ENCODE results near the gene ZC3H18.

Gene ZC3H18

DNA sequence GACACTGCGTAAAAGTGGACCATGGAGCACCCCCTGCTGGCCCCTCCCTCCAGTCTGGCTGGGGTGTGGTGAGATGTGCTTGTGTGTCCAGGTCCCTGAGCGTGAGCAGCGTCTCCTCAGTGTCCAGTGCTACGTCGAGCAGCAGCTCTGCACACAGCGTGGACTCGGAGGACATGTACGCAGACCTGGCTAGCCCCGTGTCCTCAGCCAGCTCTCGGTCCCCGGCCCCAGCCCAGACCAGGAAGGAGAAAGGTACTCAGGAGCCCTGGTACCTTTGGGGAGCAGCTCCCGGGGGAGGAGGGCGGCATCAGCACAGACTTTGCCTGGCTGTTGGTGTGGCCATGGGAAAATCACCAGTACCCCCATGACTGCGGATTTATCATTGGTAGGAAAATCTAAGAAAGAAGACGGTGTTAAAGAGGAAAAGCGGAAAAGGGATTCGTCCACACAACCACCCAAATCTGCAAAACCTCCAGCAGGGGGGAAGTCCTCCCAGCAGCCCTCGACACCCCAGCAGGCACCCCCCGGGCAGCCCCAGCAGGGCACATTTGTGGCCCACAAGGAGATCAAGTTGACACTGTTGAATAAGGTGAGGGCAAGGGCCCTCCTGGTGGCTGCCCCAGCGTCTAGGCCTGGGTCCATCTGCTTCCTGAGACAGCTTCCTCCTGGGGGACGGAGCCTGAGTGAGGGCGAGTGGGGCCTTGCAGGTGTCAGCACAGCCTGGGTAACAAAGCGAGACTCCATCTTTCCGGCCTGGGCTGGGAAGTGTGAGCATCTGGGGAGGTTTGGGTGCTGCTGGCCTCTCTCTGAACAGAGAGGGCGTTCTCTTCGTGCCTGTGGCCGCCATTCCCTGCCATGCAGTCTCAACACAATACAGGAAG is 57.6 kb downstream of the ZC3H18 start:
- DNase-seq, result no peak

DNA sequence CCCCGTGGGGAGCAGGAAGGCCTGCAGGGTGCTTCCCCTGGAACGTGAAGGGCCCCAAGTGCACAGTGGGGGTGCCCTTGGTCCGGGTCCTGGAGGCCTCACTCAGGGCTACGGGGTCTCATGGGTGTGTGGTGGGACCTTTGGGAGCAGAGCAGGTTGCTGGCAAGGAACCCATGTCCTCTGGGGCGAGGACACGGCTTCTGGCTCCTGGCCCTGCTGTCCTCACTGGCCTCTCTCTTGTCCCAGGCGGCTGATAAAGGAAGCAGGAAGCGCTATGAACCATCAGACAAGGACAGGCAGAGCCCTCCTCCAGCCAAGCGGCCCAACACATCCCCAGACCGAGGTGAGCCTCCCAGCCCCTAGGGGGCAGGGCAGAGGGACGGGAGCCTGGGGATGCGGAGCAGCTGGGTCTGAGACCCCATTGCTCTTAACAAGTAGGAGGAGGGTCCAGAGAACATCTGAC is 58.3 kb downstream of the ZC3H18 start:
- peak; percentile 29 to 55 (median 33) for DNase-seq

DNA sequence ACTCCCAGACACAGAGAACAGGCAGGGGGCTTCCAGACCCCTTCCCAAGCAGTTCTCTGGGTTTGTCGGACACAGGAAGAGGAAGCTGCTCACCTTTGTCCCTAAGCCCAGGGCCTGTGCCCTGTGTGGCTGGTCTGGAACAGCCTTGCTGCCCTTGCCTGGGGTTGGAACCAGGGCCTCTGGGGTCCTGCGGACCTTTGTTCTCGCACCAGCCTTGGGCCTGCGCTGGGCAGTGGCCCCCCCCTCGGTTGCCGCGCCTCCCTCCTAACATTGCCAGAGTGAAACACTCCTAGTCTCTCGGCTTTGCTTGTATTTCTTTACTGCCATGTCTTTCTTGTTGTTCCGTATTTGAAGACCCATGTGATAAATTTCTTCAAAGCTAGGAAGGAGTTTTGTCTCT is 59.6 kb downstream of the ZC3H18 start:
- DNase-seq, result no peak

DNA sequence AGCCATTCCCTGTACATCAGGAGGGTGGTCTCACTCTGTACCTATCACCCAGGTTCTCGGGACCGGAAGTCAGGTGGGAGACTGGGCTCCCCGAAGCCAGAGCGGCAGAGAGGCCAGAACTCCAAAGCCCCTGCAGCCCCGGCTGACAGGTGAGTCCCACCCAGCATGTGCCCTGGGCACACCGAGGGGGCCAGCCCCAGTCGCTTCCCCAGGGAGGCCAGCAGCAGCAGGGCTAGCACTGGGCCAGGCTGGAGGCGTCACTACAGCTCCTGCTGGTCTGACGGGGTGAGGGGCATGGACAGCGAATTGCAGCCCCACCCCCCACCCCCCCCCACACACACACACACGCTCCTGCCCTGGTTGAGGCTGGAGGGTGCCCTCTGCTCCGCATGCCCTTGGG is 60.2 kb downstream of the ZC3H18 start:
- no peak for DNase-seq

DNA sequence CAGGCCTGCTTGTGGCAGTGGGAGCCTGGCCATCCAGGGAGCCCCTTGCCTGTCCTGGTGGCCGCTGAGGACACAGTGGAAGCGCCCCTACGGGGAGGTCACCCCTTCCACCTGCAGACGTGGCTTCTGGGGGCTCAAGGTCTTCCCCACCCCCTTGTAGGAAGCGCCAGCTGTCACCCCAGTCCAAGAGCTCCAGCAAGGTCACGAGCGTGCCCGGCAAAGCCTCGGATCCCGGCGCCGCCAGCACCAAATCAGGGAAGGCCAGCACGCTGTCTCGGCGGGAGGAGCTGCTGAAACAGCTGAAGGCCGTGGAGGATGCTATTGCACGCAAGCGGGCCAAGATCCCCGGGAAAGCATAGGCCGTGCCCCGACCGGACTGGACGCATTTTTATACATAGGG is 60.7 kb downstream of the ZC3H18 start:
- no peak for DNase-seq

DNA sequence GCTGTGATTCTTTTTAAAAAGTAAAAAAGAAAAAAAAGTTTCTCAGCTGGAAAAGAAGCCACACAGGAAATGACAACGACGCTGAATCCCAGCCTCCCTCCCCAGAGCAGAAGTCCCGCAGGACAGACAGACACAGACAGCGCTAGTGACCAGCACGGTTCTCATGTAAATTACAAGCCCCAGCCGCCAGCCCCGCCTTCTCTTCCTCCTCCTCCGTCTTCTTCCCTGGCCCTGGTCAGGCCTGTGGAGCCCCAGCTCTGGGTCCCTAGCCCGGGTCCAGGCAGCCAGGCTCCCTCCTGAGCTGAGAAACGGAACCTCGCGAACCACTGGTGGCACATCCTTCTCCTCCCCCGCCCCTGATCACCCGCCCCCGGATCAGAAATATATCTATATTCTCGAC is 61.2 kb downstream of the ZC3H18 start:
- DNase-seq, result peak in 1 of 3 donors; percentile 15

DNA sequence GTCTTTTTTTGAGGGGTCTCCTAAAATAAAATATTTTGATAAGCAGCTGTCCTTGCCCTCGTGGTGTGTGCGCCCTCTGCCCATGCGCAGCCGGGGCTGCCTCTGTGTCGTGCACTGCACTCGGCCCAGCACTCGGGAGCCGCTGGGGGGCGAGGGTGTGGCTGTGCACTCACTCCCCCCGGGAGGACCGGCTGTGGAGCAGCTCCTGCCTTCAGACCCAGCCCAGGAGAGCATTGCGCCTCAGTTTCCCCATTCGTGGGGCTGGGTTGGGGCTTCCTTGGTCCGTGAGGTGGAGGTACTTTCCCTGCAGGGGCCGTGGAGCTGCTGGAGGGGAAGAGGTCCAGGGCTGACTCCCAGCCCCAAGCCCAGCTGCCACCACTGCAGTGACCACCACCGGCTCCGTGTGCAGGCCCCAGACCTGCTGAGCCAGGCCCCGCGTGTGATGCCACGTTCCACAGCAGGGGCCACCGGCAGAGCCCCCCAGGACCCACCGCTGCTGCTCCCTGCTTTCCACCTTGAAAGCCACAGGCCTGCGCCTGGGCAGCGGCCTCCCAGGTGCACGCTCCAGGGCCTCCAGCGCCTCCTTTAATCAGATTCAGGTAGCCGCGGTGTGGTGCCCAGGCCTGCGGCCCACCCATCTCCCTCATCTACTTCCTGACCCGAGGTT is 61.9 kb downstream of the ZC3H18 start:
- no peak for DNase-seq

- no peak for DNase-seq
These were observed 62.4 kb downstream of the ZC3H18 start for GRCh38 chr16:88632587-88632930.

DNA sequence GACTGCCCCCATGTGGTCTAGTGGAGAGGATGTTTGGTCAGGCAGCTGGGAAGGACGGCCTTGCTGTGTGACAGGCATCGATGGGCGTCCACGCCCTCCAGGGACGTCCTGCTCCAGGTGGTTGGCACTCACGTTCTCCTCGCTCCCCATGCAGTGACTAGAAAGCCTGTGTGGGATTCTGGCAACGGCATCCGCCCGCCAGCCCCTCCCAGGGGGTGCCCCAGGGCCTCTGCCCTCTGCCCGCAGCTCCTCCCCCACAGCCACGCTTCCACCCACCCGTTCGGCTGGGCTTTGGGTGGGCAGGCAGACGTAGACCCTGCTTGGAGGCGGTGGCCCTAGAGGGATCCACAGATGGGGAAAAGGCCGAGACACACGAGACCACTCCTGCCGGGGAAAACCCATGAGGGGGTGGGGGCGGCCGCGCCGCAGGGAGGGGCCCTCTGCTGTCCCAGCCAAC is 63.5 kb downstream of the ZC3H18 start:
- DNase-seq, result peak; percentile 81 to 88 (median 83)

DNA sequence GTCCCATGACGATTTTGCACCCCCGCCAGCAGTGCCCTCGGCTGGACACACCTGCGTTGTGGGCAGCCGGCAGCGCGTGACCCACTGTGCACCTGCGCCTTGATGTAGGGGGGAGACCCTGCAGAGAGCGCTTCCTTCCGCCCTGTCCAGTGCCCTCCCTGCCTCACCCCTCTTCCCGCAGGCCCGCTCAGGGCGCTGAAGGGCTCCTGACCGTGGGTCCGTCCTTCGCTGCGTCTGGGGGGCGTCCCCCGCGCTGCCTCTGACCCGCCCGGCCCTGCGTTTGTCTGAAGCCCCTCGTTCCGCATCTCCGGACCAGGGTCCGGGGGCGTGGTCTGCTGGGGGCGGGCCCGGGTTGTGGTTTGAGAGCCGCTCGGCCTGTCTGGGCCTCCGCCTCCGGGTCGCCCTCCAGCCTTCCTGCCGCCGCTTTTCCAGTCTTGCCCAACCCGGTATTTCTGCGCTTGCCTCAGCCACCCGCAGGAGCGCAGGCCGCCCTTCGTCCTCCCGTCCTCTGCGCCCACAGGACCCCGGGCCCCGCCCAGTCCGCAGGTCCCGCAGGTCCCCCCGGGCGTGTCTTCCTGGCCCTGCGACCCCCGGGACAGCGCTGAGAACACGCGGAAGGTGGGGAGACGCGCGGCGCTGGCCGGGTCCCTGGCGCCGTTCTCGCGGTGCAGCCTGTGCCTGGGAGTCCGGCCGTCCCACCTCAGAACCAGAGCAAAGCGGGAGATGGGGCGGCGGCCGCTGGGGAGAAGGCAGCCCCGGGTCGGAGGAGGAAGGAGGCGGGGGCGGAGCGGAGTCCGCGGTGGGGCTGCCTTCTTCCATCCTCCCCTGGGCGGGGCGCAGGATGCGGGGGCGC is 64.2 kb downstream of the ZC3H18 start:
- DNase-seq, result peak; percentile 93 to 95 (median 95)

- DNase-seq, result peak in 1 of 3 donors; percentile 13
These were observed 64.9 kb downstream of the ZC3H18 start for GRCh38 chr16:88634994-88635670.

GRCh38 chr16:88635671-88636319 is 65.6 kb downstream of the ZC3H18 start:
- DNase-seq, result no peak

DNA sequence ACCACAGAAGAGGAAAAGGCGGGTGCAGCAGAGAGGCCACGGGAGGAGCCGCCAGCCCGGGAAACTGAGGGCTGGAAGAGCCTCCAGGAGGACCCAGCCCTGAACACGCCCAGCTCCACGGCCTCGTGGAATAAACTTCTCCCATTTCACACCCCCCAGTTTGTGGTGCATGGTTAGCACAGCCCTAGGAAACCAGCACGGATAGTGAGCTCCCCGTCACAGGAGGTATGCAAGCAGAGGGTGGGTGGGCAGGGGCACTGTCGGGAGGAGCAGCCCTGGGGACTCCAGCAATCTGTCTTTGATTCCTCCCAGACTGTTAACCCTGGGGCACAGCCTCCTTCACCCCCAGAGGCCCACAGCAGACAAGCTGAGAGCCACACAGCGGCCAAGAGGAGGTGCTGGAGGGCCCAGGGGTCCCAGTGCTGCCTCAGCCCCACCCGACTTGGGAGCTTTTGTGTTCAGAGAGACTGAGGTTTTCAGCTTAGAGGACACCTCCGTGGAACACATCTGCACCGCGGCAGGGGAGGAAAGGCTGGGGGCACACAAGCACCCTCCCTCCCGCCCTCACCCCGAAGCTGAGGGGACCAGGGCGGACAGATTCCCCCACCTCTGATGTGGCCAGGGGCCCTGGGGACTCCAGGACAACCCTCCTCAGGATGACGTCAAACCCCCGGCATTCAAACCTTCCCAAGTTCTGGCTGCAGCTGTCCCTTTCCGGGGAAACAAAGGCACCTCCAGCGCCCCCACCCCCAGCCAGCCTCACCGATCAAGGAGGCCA is 66.5 kb downstream of the ZC3H18 start:
- DNase-seq, result no peak

GRCh38 chr16:88638323-88639230 is 68.4 kb downstream of the ZC3H18 start, which contains the start of gene IL17C:
TSS of gene IL17C (plus strand) at chr16:88638572. CDS start at chr16:88638642, 70 bp downstream.
- no peak for DNase-seq

DNA sequence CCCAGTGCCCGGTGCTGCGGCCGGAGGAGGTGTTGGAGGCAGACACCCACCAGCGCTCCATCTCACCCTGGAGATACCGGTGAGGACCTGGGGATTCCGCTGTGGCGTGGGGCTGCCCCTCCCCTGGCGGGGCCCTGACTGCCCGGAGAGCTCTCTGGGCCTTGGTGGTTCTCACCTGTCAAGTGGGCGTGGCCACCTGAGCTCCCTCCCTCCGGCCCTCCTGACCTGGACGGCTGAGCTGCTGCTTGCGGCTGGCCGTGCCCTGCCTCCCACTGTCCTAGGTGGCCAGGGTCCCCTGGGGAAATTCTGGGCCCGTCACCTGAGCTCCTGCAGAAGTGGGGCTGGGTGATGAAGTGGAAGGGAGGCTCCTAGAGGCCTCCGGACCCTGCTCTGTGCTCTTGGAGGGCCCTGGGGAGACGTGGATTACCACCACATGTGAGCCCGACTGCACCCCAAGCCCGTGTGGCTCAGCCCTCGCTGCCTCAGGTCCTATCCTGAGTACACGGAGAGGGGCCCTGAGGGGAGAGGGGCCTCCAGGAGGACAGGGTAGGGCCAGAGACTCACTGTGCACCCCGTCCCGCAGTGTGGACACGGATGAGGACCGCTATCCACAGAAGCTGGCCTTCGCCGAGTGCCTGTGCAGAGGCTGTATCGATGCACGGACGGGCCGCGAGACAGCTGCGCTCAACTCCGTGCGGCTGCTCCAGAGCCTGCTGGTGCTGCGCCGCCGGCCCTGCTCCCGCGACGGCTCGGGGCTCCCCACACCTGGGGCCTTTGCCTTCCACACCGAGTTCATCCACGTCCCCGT is 69.2 kb downstream of the ZC3H18 start:
- DNase-seq, result no peak

GRCh38 chr16:88640039-88640495 is 69.9 kb downstream of the ZC3H18 start:
- DNase-seq, result no peak

- no peak for DNase-seq
These were observed 70.5 kb downstream of the ZC3H18 start for GRCh38 chr16:88640498-88641247.
